GM12878 (cell line): ENCODE results near the gene ZNF879. TPM values are rescaled to one million over a fixed set of nuclear protein-coding genes. Genes with fewer than 3 reads are reported as not detected.

Experiments used
- ATAC-seq: fragments of 200-7000 bp; cut with Tn5 transposase; 3 replicates; pipeline ENCODE4 v1.9.1; 2020; ENCODE audit warnings: mild to moderate bottlenecking, moderate library complexity
- BruUV-seq: library from RNA; stranded (reverse); fragments of 400-500 nt; replicated peaks from 2 replicates; lab custom pipeline; 2021; lab: Mats Ljungman, UMichigan
- CTCF ChIA-PET: fragments of 300-600 bp; sonication (Branson Sonifier 250); formaldehyde crosslinking; extraction: SDS; loops from one replicate; lab custom pipeline; 2021; ENCODE audit warnings: inconsistent platforms; lab: Yijun Ruan, JAX
- POLR2A ChIA-PET: fragments of 350-600 bp; formaldehyde crosslinking; extraction: SDS; loops from one replicate; lab custom pipeline; 2021; ENCODE audit warnings: inconsistent platforms; lab: Charles Lee
- RAD21 ChIA-PET: fragments of 300-600 bp; sonication (Branson Sonifier 250); formaldehyde crosslinking; loops from one replicate; lab custom pipeline; 2023; ENCODE audit warnings: antibody characterized with exemption; ENCODE audit not compliant: unreplicated experiment; lab: Charles Lee
- SMC1A ChIA-PET: fragments of 300-600 bp; sonication (Branson Sonifier 250); formaldehyde crosslinking; loops from one replicate; lab custom pipeline; 2023; ENCODE audit not compliant: unreplicated experiment, uncharacterized antibody; lab: Charles Lee
- DNase-seq: peaks from one replicate; pipeline ENCODE4 v3.0.0-alpha.2; 2011; ENCODE audit warnings: low read depth, low spot score
- FAIRE-seq: peaks from 3 replicates; lab custom pipeline; 2011; peaks lifted over from hg19 to GRCh38; lab: Jason Lieb, UNC
- H2AFZ ChIP-seq: 2 replicates; pipeline ENCODE4 v1.6.0; 2011; ENCODE audit warnings: low read depth, low read length, control low read depth; ENCODE audit not compliant: control insufficient read depth
- H3K27ac ChIP-seq: 2 replicates; pipeline ENCODE4 v1.5.1; 2011; ENCODE audit warnings: control low read depth; ENCODE audit not compliant: control insufficient read depth, insufficient read depth
- H3K27me3 ChIP-seq, 2 experiments: replicated peaks in 1 of 2; 2 replicates each; pipeline versions ENCODE4 v1.6.0 to v1.6.1; 2011; ENCODE audit warnings: low read length in 1 of 2; ENCODE audit not compliant: control insufficient read depth in 2 of 2, insufficient read depth in 2 of 2
- H3K36me3 ChIP-seq, 2 experiments: 2 replicates each; pipeline ENCODE4 v1.5.1; 2011; ENCODE audit warnings: low read length in 1 of 2; ENCODE audit not compliant: control insufficient read depth in 2 of 2, insufficient read depth in 2 of 2
- H3K4me1 ChIP-seq: 2 replicates; pipeline ENCODE4 v1.6.1; 2011; ENCODE audit warnings: mild to moderate bottlenecking, low read length, moderate library complexity, mixed read lengths; ENCODE audit not compliant: control insufficient read depth, insufficient read depth
- H3K4me2 ChIP-seq: 2 replicates; pipeline ENCODE4 v1.6.0; 2011; ENCODE audit warnings: control low read depth; ENCODE audit not compliant: control insufficient read depth, insufficient read depth
- H3K4me3 ChIP-seq: fragments of 200-600 bp; sonication (generic); 2 replicates; pipeline ENCODE4 v1.5.1; 2016
- H3K79me2 ChIP-seq: 2 replicates; pipeline ENCODE4 v1.6.0; 2011; ENCODE audit warnings: low read length; ENCODE audit not compliant: control insufficient read depth, insufficient read depth
- H3K9ac ChIP-seq: 2 replicates; pipeline ENCODE4 v1.8.0; 2011; ENCODE audit warnings: low read length, control low read depth, mixed read lengths; ENCODE audit not compliant: control insufficient read depth, insufficient read depth
- H3K9me3 ChIP-seq: replicated peaks from 3 replicates; pipeline ENCODE4 v1.5.1; 2011; ENCODE audit warnings: mild to moderate bottlenecking, low read length; ENCODE audit not compliant: control insufficient read depth, insufficient read depth
- H4K20me1 ChIP-seq: 2 replicates; pipeline ENCODE4 v1.6.0; 2011; ENCODE audit not compliant: control insufficient read depth, insufficient read depth
- CREB1 ChIP-seq: IDR thresholded peaks from 2 replicates; pipeline ENCODE4 v1.6.1; 2012; ENCODE audit warnings: low read depth, mild to moderate bottlenecking, inconsistent platforms
- EED ChIP-seq: sonication (generic); IDR thresholded peaks from 2 replicates; pipeline ENCODE4 v1.6.1; 2016; ENCODE audit warnings: antibody characterized with exemption, low read depth
- GABPA ChIP-seq: IDR thresholded peaks from 2 replicates; pipeline ENCODE4 v1.6.1; 2014; ENCODE audit warnings: antibody characterized with exemption, low read depth, mild to moderate bottlenecking, inconsistent platforms
- KDM1A ChIP-seq: fragments of 200-600 bp; sonication (generic); IDR thresholded peaks from 2 replicates; pipeline ENCODE4 v1.6.1; 2016; ENCODE audit warnings: borderline replicate concordance
- NR2F1 ChIP-seq: fragments of 450-650 bp; conservative IDR thresholded peaks from 2 replicates; pipeline ENCODE4 v1.6.1; 2017; ENCODE audit warnings: mild to moderate bottlenecking
- RAD21 ChIP-seq: IDR thresholded peaks from 2 replicates; pipeline ENCODE4 v1.6.1; 2011; ENCODE audit warnings: mild to moderate bottlenecking, low read depth, low read length, moderate library complexity; ENCODE audit not compliant: insufficient read depth
- RCOR1 ChIP-seq: conservative IDR thresholded peaks from 2 replicates; pipeline ENCODE4 v1.6.1; 2012; ENCODE audit warnings: low read depth, low read length, improper control_type of control experiment
- SIN3A ChIP-seq: IDR thresholded peaks from 2 replicates; pipeline ENCODE4 v1.6.1; 2012; ENCODE audit warnings: low read depth, low read length, improper control_type of control experiment
- SMC3 ChIP-seq: IDR thresholded peaks from 2 replicates; pipeline ENCODE4 v1.6.1; 2011; ENCODE audit warnings: low read length, improper control_type of control experiment, borderline replicate concordance
- TCF7 ChIP-seq: IDR thresholded peaks from 2 replicates; pipeline ENCODE4 v1.6.1; 2014; ENCODE audit warnings: antibody characterized with exemption, borderline replicate concordance
- ZBTB4 ChIP-seq: fragments of 450-650 bp; formaldehyde crosslinking; IDR thresholded peaks from 2 replicates; pipeline ENCODE4 v1.4.0; 2022; ENCODE audit warnings: mild to moderate bottlenecking, moderate library complexity
- ZNF217 ChIP-seq: fragments of 450-650 bp; IDR thresholded peaks from 2 replicates; pipeline ENCODE4 v1.6.1; 2017; ENCODE audit warnings: antibody characterized with exemption, mild to moderate bottlenecking
- WGBS: methylation state at CpG from one replicate; pipeline ENCODE4 v1.1.6; 2016; ENCODE audit warnings: low lambda C conversion rate; ENCODE audit not compliant: insufficient replicate concordance, insufficient coverage; ENCODE audit errors: missing lambda C conversion rate; 5-methylcytosine and 5-hydroxymethylcytosine counted together
- in situ Hi-C: fragments of 300-500 bp; cut with MboI; formaldehyde crosslinking; loops from 9 replicates; pipeline ENCODE4 v1.14.3; 2018; ENCODE audit warnings: mixed read lengths
- intact Hi-C: fragments of 100-400 bp; cut with micrococcal nuclease; formaldehyde crosslinking; loops from one replicate; pipeline ENCODE4 v1.14.2; 2022; ENCODE audit not compliant: unreplicated experiment
- polyA plus RNA-seq, 11 experiments: library from polyadenylated mRNA; depleted of rRNA in 4 of 11; unstranded in 6 of 11; stranded (reverse) in 5 of 11; fragments of >200 nt; fragmentation: Nextera tagmentation in 4 of 11; fragmentation: Illumina TruSeq in 1 of 11; extraction: Ambion mirVana in 4 of 11; extraction: Trizol in 1 of 11; gene quantifications; 1 replicate in 1 of 11; 2 replicates in 10 of 11; pipeline versions ENCODE4 v1.2.1 to v1.2.3, GENCODE V29; 2011 to 2016; ENCODE audit warnings: inconsistent platforms in 2 of 11, missing spikeins in 2 of 11, low read depth in 1 of 11
- total RNA-seq, 4 experiments: library from RNA; depleted of rRNA in 3 of 4; stranded (reverse); fragments of >200 nt in 3 of 4; fragmentation: Illumina TruSeq in 1 of 4; extraction: Trizol in 1 of 4; gene quantifications; 2 replicates each; pipeline versions ENCODE4 v1.2.1 to v1.2.3, GENCODE V29; 2013 to 2021
- TF ChIP-seq, protein P1 (sequence below): IDR thresholded peaks from 2 replicates; pipeline ENCODE4 v1.6.1; 2011; ENCODE audit warnings: mild to moderate bottlenecking, low read depth, low read length, moderate library complexity; ENCODE audit not compliant: insufficient replicate concordance
- TF ChIP-seq, protein P2 (sequence below): fragments of 450-650 bp; IDR thresholded peaks from 2 replicates; pipeline ENCODE4 v1.6.1; 2016; ENCODE audit warnings: mild to moderate bottlenecking
- TF ChIP-seq, protein P3 (sequence below): fragments of 450-650 bp; IDR thresholded peaks from 2 replicates; pipeline ENCODE4 v1.6.1; 2017; ENCODE audit warnings: borderline replicate concordance

The ZNF879 gene
- total and polyA plus RNA-seq, 10 of the 15 experiments (the other 5 are each of a cell fraction or from before 2014, with no cell fraction given): 0.03 TPM; not detected in 9

- TF ChIP-seq, protein P1, sequence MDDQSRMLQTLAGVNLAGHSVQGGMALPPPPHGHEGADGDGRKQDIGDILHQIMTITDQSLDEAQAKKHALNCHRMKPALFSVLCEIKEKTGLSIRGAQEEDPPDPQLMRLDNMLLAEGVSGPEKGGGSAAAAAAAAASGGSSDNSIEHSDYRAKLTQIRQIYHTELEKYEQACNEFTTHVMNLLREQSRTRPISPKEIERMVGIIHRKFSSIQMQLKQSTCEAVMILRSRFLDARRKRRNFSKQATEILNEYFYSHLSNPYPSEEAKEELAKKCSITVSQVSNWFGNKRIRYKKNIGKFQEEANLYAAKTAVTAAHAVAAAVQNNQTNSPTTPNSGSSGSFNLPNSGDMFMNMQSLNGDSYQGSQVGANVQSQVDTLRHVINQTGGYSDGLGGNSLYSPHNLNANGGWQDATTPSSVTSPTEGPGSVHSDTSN: no peak
These were observed 31.3 kb downstream of the ZNF879 start (continued) for GRCh38 chr5:179054876-179055275.

DNA sequence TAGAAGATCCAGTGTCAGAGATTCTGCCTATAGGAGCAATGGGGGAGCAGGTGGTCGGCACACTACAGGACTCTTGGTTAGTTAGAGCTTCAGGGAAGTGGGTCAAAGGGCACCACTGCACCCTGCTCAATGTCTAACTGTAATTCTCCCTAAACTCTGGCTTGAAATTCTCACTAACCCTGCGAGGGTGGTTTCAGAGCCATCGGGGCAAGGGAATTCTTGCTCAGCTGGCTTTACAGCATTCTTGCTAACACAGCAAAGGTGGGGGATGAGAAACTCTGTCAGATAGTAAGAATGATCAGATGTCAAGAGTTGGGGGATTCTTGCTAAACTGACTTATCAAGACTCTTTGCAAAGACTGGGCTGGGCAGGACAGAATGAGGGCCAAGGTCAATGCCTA is 31.8 kb downstream of the ZNF879 start:
- H3K4me2 ChIP-seq: no peak overlapping the region
- POLR2A ChIA-PET: no interaction called here
- in situ Hi-C loops: no loop called here
- no peak overlapping the region for H2AFZ ChIP-seq
- BruUV-seq: no TSS peak
- no peaks in the 10 kb centered on the region for H3K36me3 ChIP-seq
- SMC1A ChIA-PET: no interaction called here
- H3K9me3 ChIP-seq: peaks cover 1% of the 10 kb centered on the region; the same call in 1 of the 3 replicates
- H3K27ac ChIP-seq: no peak overlapping the region
- FAIRE-seq: no peak
- CTCF ChIA-PET: interaction anchor here (0.5 kb wide), 1 partner anchor 297 kb away, joined by 4 read pairs; no protein-coding TSS in a partner anchor
- RAD21 ChIA-PET: no interaction called here
- H4K20me1 ChIP-seq: no peaks in the 10 kb centered on the region
- TF ChIP-seq ZNF217 (no peak), NR2F1 (no peak), ZBTB4 (no peak), CREB1 (no peak), SIN3A (no peak), SMC3 (no peak), EED (no peak), KDM1A (no peak), TCF7 (no peak), RCOR1 (no peak), GABPA (no peak), RAD21 (no peak)
- TF ChIP-seq, protein P2, sequence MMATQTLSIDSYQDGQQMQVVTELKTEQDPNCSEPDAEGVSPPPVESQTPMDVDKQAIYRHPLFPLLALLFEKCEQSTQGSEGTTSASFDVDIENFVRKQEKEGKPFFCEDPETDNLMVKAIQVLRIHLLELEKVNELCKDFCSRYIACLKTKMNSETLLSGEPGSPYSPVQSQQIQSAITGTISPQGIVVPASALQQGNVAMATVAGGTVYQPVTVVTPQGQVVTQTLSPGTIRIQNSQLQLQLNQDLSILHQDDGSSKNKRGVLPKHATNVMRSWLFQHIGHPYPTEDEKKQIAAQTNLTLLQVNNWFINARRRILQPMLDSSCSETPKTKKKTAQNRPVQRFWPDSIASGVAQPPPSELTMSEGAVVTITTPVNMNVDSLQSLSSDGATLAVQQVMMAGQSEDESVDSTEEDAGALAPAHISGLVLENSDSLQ: no peak
- TF ChIP-seq, protein P3, sequence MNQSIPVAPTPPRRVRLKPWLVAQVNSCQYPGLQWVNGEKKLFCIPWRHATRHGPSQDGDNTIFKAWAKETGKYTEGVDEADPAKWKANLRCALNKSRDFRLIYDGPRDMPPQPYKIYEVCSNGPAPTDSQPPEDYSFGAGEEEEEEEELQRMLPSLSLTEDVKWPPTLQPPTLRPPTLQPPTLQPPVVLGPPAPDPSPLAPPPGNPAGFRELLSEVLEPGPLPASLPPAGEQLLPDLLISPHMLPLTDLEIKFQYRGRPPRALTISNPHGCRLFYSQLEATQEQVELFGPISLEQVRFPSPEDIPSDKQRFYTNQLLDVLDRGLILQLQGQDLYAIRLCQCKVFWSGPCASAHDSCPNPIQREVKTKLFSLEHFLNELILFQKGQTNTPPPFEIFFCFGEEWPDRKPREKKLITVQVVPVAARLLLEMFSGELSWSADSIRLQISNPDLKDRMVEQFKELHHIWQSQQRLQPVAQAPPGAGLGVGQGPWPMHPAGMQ: no peak
- TF ChIP-seq, protein P1: no peak
- TF ChIP-seq, all 136 proteins: peak for 0
- no peak for ATAC-seq
- Histone ChIP-seq H3K4me3 (no peak overlapping the region), H3K4me1 (no peaks in the 10 kb centered on the region), H3K27me3 (no peaks in the 10 kb centered on the region), H3K79me2 (no peaks in the 10 kb centered on the region), H3K9ac (no peak overlapping the region)
- intact Hi-C loops: no loop called here
- 19% methylated on average over 3 of the region's 3 CpGs for WGBS
- DNase-seq: no peak
